Neuronal stem cell (in vitro differentiated cells): ENCODE results near the gene EPB41.
"Not testable (repeated sequence)": the region's sequence is repeated elsewhere in the genome, so short reads cannot be mapped to it uniquely, and the experiment has no call there.

Experiments used
- DNase-seq: peaks from one replicate; pipeline ENCODE4 v3.0.0-alpha.2; 2013; ENCODE audit warnings: low spot score
- H2AFZ ChIP-seq: one replicate; pipeline ENCODE4 v1.6.1; 2013; ENCODE audit warnings: mild to moderate bottlenecking, low read length, inconsistent platforms
- H2AK5ac ChIP-seq: 2 replicates; pipeline ENCODE4 v1.6.1; 2013; ENCODE audit warnings: low read depth, mild to moderate bottlenecking, inconsistent platforms, low read length, moderate library complexity, mixed read lengths
- H2BK120ac ChIP-seq: 2 replicates; pipeline ENCODE4 v1.6.1; 2013; ENCODE audit warnings: low read depth, mild to moderate bottlenecking, inconsistent platforms, low read length, moderate library complexity, mixed read lengths
- H2BK12ac ChIP-seq: one replicate; pipeline ENCODE4 v1.6.1; 2013; ENCODE audit warnings: low read length, inconsistent platforms
- H2BK15ac ChIP-seq: 2 replicates; pipeline ENCODE4 v1.6.1; 2013; ENCODE audit warnings: mild to moderate bottlenecking, low read length, inconsistent platforms, mixed read lengths
- H2BK5ac ChIP-seq: one replicate; pipeline ENCODE4 v1.6.1; 2013; ENCODE audit warnings: inconsistent platforms, mild to moderate bottlenecking, low read length, moderate library complexity
- H3K14ac ChIP-seq: one replicate; pipeline ENCODE4 v1.6.1; 2013; ENCODE audit warnings: low read length, inconsistent platforms
- H3K18ac ChIP-seq: 2 replicates; pipeline ENCODE4 v1.6.1; 2013; ENCODE audit warnings: low read length, inconsistent platforms
- H3K23ac ChIP-seq: 2 replicates; pipeline ENCODE4 v1.6.1; 2013; ENCODE audit warnings: low read depth, mild to moderate bottlenecking, mixed read lengths, low read length, inconsistent platforms; ENCODE audit not compliant: poor library complexity
- H3K27ac ChIP-seq: replicated peaks from 3 replicates; pipeline ENCODE4 v1.5.1; 2013; ENCODE audit warnings: low read length, inconsistent platforms
- H3K27me3 ChIP-seq, 3 experiments: 2 replicates each; pipeline ENCODE4 v1.6.1; 2013; ENCODE audit warnings: low read length in 3 of 3, mild to moderate bottlenecking in 2 of 3, inconsistent platforms in 1 of 3, low read depth in 1 of 3, mixed read lengths in 1 of 3, moderate library complexity in 1 of 3; ENCODE audit not compliant: control insufficient read depth in 3 of 3, insufficient read depth in 3 of 3
- H3K36me3 ChIP-seq, 2 donors: replicated peaks in 1 of 2; 2 replicates each; pipeline ENCODE4 v1.6.1; 2013; ENCODE audit warnings: low read length in 2 of 2; ENCODE audit not compliant: control insufficient read depth in 2 of 2, insufficient read depth in 2 of 2
- H3K4ac ChIP-seq: 2 replicates; pipeline ENCODE4 v1.6.1; 2013; ENCODE audit warnings: inconsistent platforms, mild to moderate bottlenecking, low read length, moderate library complexity
- H3K4me1 ChIP-seq, 2 donors: 1 replicate in 1 of 2; 2 replicates in 1 of 2; pipeline ENCODE4 v1.6.1; 2013; ENCODE audit warnings: low read length in 2 of 2, low read depth in 1 of 2; ENCODE audit not compliant: control insufficient read depth in 2 of 2, insufficient read depth in 1 of 2
- H3K4me2 ChIP-seq: one replicate; pipeline ENCODE4 v1.6.1; 2013; ENCODE audit warnings: mild to moderate bottlenecking, low read length, inconsistent platforms; ENCODE audit not compliant: insufficient read depth, poor library complexity, severe bottlenecking
- H3K4me3 ChIP-seq, 2 donors: 2 replicates each; pipeline ENCODE4 v1.5.1; 2013; ENCODE audit warnings: low read length in 2 of 2, mild to moderate bottlenecking in 2 of 2, inconsistent platforms in 1 of 2, moderate library complexity in 1 of 2
- H3K79me1 ChIP-seq: one replicate; pipeline ENCODE4 v1.6.1; 2013; ENCODE audit warnings: low read depth, mild to moderate bottlenecking, inconsistent platforms, low read length, moderate library complexity
- H3K9ac ChIP-seq: one replicate; pipeline ENCODE4 v1.6.1; 2013; ENCODE audit warnings: mild to moderate bottlenecking, low read depth, low read length, inconsistent platforms; ENCODE audit not compliant: poor library complexity
- H3K9me3 ChIP-seq, 2 donors: replicated peaks in 1 of 2; 2 replicates each; pipeline versions ENCODE3 to v1.6.1; 2013; ENCODE audit warnings: low read length in 2 of 2, mild to moderate bottlenecking in 2 of 2, inconsistent platforms in 1 of 2, low read depth in 1 of 2, mixed read lengths in 1 of 2, moderate library complexity in 1 of 2; ENCODE audit not compliant: control insufficient read depth in 2 of 2, insufficient read depth in 1 of 2
- H4K8ac ChIP-seq: one replicate; pipeline ENCODE4 v1.6.1; 2013; ENCODE audit warnings: low read depth, mild to moderate bottlenecking, inconsistent platforms, low read length, moderate library complexity
- H4K91ac ChIP-seq: one replicate; pipeline ENCODE4 v1.6.1; 2013; ENCODE audit warnings: low read length, low read depth, mild to moderate bottlenecking, inconsistent platforms; ENCODE audit not compliant: poor library complexity
- WGBS, 2 donors: extraction: QIAGEN DNeasy Blood & Tissue Kit; methylation state at CpG; one replicate each; pipeline ENCODE4 v1.1.7; 2013; ENCODE audit warnings: missing lambda C conversion rate in 2 of 2, mixed read lengths in 1 of 2; ENCODE audit not compliant: insufficient read length in 2 of 2, insufficient replicate concordance in 1 of 2; ENCODE audit errors: extremely low coverage in 2 of 2; 5-methylcytosine and 5-hydroxymethylcytosine counted together

Gene EPB41

GRCh38 chr1:28869952-28870351 lies 44.4 kb upstream of the EPB41 start:
- Histone ChIP-seq H2AK5ac (no peak overlapping the region), H3K14ac (no peak overlapping the region), H3K27me3 (peaks cover 0 to 5% (median 0%) of the 10 kb centered on the region in 3 experiments), H3K79me1 (no peaks in the 10 kb centered on the region), H3K9ac (no peak overlapping the region), H3K18ac (no peak overlapping the region), H3K9me3 (no peaks in the 10 kb centered on the region), H3K4me3 (no peak overlapping the region), H4K8ac (no peak overlapping the region), H3K4me2 (no peak overlapping the region), H4K91ac (no peak overlapping the region), H2BK15ac (no peak overlapping the region), H2BK5ac (no peak overlapping the region), H3K4me1 (peaks cover 10 to 14% of the 10 kb centered on the region in 2 donors), H2BK120ac (no peak overlapping the region), H3K4ac (no peak overlapping the region), H3K23ac (no peak overlapping the region), H3K36me3 (no peaks in the 10 kb centered on the region), H2AFZ (no peak overlapping the region), H2BK12ac (no peak overlapping the region), H3K27ac (no peak overlapping the region)
- no CpG with 5 or more reads among the region's 5 CpGs for WGBS, 2 donors
- no peak for DNase-seq

- no peak overlapping the region for H3K4ac ChIP-seq
- no peak overlapping the region for H3K4me2 ChIP-seq
- H3K79me1 ChIP-seq: no peaks in the 10 kb centered on the region
- no peak for DNase-seq
- peak overlapping the region; percentile 56 for H2BK120ac ChIP-seq
- H3K4me1 ChIP-seq: peaks cover 0 to 4% of the 10 kb centered on the region in 2 donors
- peaks cover 0 to 5% (median 0%) of the 10 kb centered on the region in 3 experiments for H3K27me3 ChIP-seq
- H3K14ac ChIP-seq: no peak overlapping the region
- H3K9ac ChIP-seq: no peak overlapping the region
- no peak overlapping the region for H2BK12ac ChIP-seq
- H3K18ac ChIP-seq: no peak overlapping the region
- H2AFZ ChIP-seq: no peak overlapping the region
- H2BK5ac ChIP-seq: no peak overlapping the region
- H2AK5ac ChIP-seq: no peak overlapping the region
- H3K9me3 ChIP-seq: no peaks in the 10 kb centered on the region
- no peak overlapping the region for H3K4me3 ChIP-seq
- WGBS, 2 donors: no CpG with 5 or more reads among the region's 12 CpGs
- no peak overlapping the region for H4K8ac ChIP-seq
- no peak overlapping the region for H3K23ac ChIP-seq
- H2BK15ac ChIP-seq: no peak overlapping the region
- no peak overlapping the region for H3K27ac ChIP-seq
- no peaks in the 10 kb centered on the region for H3K36me3 ChIP-seq
- H4K91ac ChIP-seq: no peak overlapping the region
Measured at GRCh38 chr1:28871631-28872401, 42.6 kb upstream of the EPB41 start.

- H3K36me3 ChIP-seq, H2BK5ac ChIP-seq, H3K9me3 ChIP-seq, H3K23ac ChIP-seq, H3K4me1 ChIP-seq, H2AK5ac ChIP-seq, H3K27me3 ChIP-seq, H4K91ac ChIP-seq, H3K18ac ChIP-seq, H2AFZ ChIP-seq, H2BK120ac ChIP-seq, H3K27ac ChIP-seq, H3K4me2 ChIP-seq, H3K4me3 ChIP-seq, H3K14ac ChIP-seq, H3K9ac ChIP-seq, DNase-seq, H2BK12ac ChIP-seq, H3K4ac ChIP-seq, H3K79me1 ChIP-seq, H4K8ac ChIP-seq, H2BK15ac ChIP-seq: not testable (repeated sequence)
- no CpG with 5 or more reads among the region's 5 CpGs for WGBS, 2 donors
Measured at GRCh38 chr1:28875134-28875533, 39.2 kb upstream of the EPB41 start.

GRCh38 chr1:28877132-28877781 lies 37.1 kb upstream of the EPB41 start:
- Histone ChIP-seq H4K8ac (no peak overlapping the region), H3K18ac (no peak overlapping the region), H3K14ac (no peak overlapping the region), H3K4me1 (no peaks in the 10 kb centered on the region), H2AK5ac (no peak overlapping the region), H3K27ac (no peak overlapping the region), H2BK120ac (no peak overlapping the region), H4K91ac (no peak overlapping the region), H3K9ac (no peak overlapping the region), H3K4me3 (no peak overlapping the region), H2BK5ac (no peak overlapping the region), H2BK15ac (no peak overlapping the region), H3K23ac (no peak overlapping the region), H3K9me3 (no peaks in the 10 kb centered on the region), H3K36me3 (no peaks in the 10 kb centered on the region), H3K4me2 (no peak overlapping the region), H3K79me1 (no peaks in the 10 kb centered on the region), H2BK12ac (no peak overlapping the region), H2AFZ (no peak overlapping the region), H3K4ac (no peak overlapping the region), H3K27me3 (no peaks in the 10 kb centered on the region)
- peak; percentile 81 for DNase-seq
- no CpG with 5 or more reads among the region's 18 CpGs for WGBS, 2 donors
